GM12864 (cell line): ENCODE measurements around the gene ZNF260.

Experiments
- DNase-seq: peaks from one replicate; pipeline ENCODE4 v3.0.0-alpha.2; 2011; ENCODE audit warnings: low read depth
- H3K4me3 ChIP-seq: 2 replicates; pipeline ENCODE4 v1.5.1; 2011; ENCODE audit warnings: mild to moderate bottlenecking, low read depth, low read length, control low read depth
- TF ChIP-seq, protein P1 (sequence below): IDR thresholded peaks from 2 replicates; pipeline ENCODE4 v1.5.1; 2011; ENCODE audit warnings: low read depth, mild to moderate bottlenecking, moderate library complexity, low read length, control low read depth, inconsistent platforms; ENCODE audit errors: missing control alignments

ZNF260 gene

GRCh38 chr19:36564391-36564790 is 36.3 kb upstream of the ZNF260 start:
- no peak for DNase-seq
- TF ChIP-seq, protein P1, sequence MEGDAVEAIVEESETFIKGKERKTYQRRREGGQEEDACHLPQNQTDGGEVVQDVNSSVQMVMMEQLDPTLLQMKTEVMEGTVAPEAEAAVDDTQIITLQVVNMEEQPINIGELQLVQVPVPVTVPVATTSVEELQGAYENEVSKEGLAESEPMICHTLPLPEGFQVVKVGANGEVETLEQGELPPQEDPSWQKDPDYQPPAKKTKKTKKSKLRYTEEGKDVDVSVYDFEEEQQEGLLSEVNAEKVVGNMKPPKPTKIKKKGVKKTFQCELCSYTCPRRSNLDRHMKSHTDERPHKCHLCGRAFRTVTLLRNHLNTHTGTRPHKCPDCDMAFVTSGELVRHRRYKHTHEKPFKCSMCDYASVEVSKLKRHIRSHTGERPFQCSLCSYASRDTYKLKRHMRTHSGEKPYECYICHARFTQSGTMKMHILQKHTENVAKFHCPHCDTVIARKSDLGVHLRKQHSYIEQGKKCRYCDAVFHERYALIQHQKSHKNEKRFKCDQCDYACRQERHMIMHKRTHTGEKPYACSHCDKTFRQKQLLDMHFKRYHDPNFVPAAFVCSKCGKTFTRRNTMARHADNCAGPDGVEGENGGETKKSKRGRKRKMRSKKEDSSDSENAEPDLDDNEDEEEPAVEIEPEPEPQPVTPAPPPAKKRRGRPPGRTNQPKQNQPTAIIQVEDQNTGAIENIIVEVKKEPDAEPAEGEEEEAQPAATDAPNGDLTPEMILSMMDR: no peak
- no peak overlapping the region for H3K4me3 ChIP-seq

DNA sequence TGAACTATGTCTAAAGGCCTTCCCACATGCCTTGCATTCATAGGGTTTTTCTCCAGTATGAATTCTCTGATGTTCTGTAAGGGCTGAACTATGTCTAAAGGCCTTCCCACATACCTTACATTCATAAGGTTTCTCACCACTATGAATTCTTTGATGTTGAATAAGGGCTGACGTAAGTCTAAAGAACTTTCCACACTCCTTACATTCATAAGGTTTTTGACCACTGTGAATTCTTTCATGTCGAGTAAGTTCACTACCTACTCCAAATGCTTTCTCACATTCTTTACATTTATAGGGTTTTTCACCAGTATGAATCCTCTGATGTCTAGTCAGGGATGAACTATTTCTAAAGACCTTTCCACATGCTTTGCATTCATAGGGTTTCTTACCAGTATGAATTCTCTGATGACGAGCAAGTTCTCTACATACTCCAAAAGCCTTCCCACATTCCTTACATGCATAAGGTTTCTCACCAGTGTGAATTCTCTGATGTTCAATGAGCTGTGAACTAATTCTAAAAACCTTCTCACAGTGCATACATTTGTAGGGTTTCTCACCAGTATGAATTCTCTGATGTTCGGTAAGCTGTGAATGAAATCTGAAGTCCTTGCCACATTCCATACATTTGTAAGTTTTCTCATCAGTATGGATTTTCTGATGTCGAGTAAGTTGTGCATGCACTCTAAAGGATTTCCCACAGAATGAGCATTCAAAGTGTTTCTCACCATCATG is 19.1 kb upstream of the ZNF260 start:
- TF ChIP-seq, protein P1: no peak
- DNase-seq: no peak
- H3K4me3 ChIP-seq: no peak overlapping the region

GRCh38 chr19:36528921-36529518 is 949 bp upstream of the ZNF260 start:
- TF ChIP-seq, protein P1: no peak
- H3K4me3 ChIP-seq: peak overlapping the region; percentile 82

GRCh38 chr19:36527873-36528193 is 238 bp downstream of the ZNF260 start:
- TF ChIP-seq, protein P1: no peak
- DNase-seq: no peak
- peak overlapping the region; percentile 82 for H3K4me3 ChIP-seq

More at GRCh38 chr19:36528921-36529518, 949 bp upstream of the ZNF260 start:
- peak; percentile 25 for DNase-seq

- DNase-seq: no peak
- peak overlapping the region; percentile 82 for H3K4me3 ChIP-seq
- TF ChIP-seq, protein P1: no peak
These were observed 730 bp downstream of the ZNF260 start for GRCh38 chr19:36527341-36527740.

DNA sequence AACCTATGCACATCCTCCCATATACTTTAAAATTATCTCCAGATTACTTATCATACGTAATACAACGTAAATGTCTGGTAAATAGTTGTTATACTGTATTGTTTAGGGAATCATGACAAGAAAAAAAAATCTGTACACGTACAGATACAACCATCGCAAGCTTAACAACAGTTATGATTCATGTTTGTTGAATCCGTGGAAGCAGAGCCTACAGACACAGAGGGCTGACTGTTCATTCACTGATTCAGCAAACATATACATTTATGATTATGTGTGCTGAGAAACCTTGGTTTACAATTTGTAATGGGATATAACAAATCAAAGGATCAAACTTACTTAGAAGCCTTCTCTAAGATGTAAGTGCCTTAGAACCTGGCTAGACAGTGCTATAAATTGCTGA is 1.5 kb downstream of the ZNF260 start:
- no peak for DNase-seq
- TF ChIP-seq, protein P1: no peak
- peak overlapping the region; percentile 82 for H3K4me3 ChIP-seq

GRCh38 chr19:36524617-36525016 is 3.5 kb downstream of the ZNF260 start:
- no peak for DNase-seq
- TF ChIP-seq, protein P1: no peak
- H3K4me3 ChIP-seq: no peak overlapping the region
